Body of pancreas (tissue), 4 donors: ENCODE measurements around the gene DNAH7.

Experiments used
- POLR2A ChIP-seq, 3 donors: fragments of 450-650 bp; IDR thresholded peaks; one replicate each; pipeline ENCODE4 v1.6.1; 2016; ENCODE audit warnings: antibody characterized with exemption in 3 of 3, mild to moderate bottlenecking in 2 of 3
- TF ChIP-seq, protein P1 (sequence below), 7 experiments: fragments of 450-650 bp in 4 of 7; fragments of 200-600 bp in 3 of 7; sonication (generic) in 3 of 7; IDR thresholded peaks; one replicate each; pipeline ENCODE4 v1.5.1; 2016 to 2019; ENCODE audit warnings: antibody characterized with exemption in 7 of 7

DNA sequence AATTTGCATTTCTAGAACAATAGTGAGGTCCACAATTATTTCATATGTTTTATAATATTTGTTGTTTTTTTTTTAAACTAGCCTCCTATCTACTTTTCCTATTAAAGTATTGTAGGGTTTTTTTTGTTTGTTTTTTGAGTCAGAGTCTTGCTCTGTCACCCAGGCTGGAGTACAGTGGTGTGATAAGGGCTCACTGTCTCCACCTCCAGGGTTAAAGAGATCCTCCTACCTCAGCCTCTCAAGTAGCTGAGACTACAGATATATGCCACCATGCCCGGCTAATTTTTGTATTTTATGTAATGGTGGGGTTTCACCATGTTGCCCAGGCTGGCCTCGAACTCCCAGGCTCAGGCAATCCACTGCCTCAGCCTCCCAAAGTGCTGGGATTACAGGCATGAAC is 289.1 kb downstream of the DNAH7 start:
- TF ChIP-seq, protein P1, sequence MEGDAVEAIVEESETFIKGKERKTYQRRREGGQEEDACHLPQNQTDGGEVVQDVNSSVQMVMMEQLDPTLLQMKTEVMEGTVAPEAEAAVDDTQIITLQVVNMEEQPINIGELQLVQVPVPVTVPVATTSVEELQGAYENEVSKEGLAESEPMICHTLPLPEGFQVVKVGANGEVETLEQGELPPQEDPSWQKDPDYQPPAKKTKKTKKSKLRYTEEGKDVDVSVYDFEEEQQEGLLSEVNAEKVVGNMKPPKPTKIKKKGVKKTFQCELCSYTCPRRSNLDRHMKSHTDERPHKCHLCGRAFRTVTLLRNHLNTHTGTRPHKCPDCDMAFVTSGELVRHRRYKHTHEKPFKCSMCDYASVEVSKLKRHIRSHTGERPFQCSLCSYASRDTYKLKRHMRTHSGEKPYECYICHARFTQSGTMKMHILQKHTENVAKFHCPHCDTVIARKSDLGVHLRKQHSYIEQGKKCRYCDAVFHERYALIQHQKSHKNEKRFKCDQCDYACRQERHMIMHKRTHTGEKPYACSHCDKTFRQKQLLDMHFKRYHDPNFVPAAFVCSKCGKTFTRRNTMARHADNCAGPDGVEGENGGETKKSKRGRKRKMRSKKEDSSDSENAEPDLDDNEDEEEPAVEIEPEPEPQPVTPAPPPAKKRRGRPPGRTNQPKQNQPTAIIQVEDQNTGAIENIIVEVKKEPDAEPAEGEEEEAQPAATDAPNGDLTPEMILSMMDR (IDR thresholded peaks at IDR 0.05): no peak
- TF ChIP-seq POLR2A (IDR thresholded peaks at IDR 0.05): no peak
